ENCODE data around the gene CDH23.

Gene CDH23

GRCh38 chr10:71737001-71737833, 340.5 kb downstream of the CDH23 start:
- Histone ChIP-seq H3K4me3 (ENCODE audit: low read depth, low read length) (no peak overlapping the region), H3K9me3 (ENCODE audit: control insufficient read depth, low read length) (no peaks in the 10 kb centered on the region), H3K27ac (no peak overlapping the region), H3K4me2 (ENCODE audit: low read length) (no peak overlapping the region), H3K9ac (no peak overlapping the region), H3K27me3 (ENCODE audit: control insufficient read depth, insufficient read depth, low read length) (no peaks in the 10 kb centered on the region), H2AFZ (no peak overlapping the region), H3K36me3 (ENCODE audit: control insufficient read depth, insufficient read depth, low read length) (no peaks in the 10 kb centered on the region), H3K4me1 (no peaks in the 10 kb centered on the region), H3K79me2 (no peaks in the 10 kb centered on the region)
- TF ChIP-seq CTCF (IDR thresholded peaks at IDR 0.05) = no peak

- H3K9me3 ChIP-seq (ENCODE audit: control insufficient read depth, low read length) = no peaks in the 10 kb centered on the region
- H3K27me3 ChIP-seq (ENCODE audit: control insufficient read depth, insufficient read depth, low read length) = no peaks in the 10 kb centered on the region
- H3K4me1 ChIP-seq = no peaks in the 10 kb centered on the region
- no peak for TF ChIP-seq CTCF (IDR thresholded peaks at IDR 0.05)
- H3K4me3 ChIP-seq (ENCODE audit: low read depth, low read length) = no peak overlapping the region
- no peak overlapping the region for H3K9ac ChIP-seq
- no peak overlapping the region for H3K4me2 ChIP-seq (ENCODE audit: low read length)
- H2AFZ ChIP-seq = no peak overlapping the region
- H3K36me3 ChIP-seq (ENCODE audit: control insufficient read depth, insufficient read depth, low read length) = no peaks in the 10 kb centered on the region
- H3K27ac ChIP-seq = no peak overlapping the region
- no peaks in the 10 kb centered on the region for H3K79me2 ChIP-seq
These were observed 341.1 kb downstream of the CDH23 start for GRCh38 chr10:71737834-71738197.

GRCh38 chr10:71739358-71739900, 342.7 kb downstream of the CDH23 start:
- Histone ChIP-seq H3K79me2 (no peaks in the 10 kb centered on the region), H3K27ac (no peak overlapping the region), H3K4me2 (ENCODE audit: low read length) (no peak overlapping the region), H3K9me3 (ENCODE audit: control insufficient read depth, low read length) (no peaks in the 10 kb centered on the region), H2AFZ (no peak overlapping the region), H3K36me3 (ENCODE audit: control insufficient read depth, insufficient read depth, low read length) (no peaks in the 10 kb centered on the region), H3K4me1 (no peaks in the 10 kb centered on the region), H3K9ac (no peak overlapping the region), H3K27me3 (ENCODE audit: control insufficient read depth, insufficient read depth, low read length) (no peaks in the 10 kb centered on the region), H3K4me3 (ENCODE audit: low read depth, low read length) (no peak overlapping the region)
- no peak for TF ChIP-seq CTCF (IDR thresholded peaks at IDR 0.05)

- Histone ChIP-seq H3K79me2 (no peaks in the 10 kb centered on the region), H3K9me3 (ENCODE audit: control insufficient read depth, low read length) (no peaks in the 10 kb centered on the region), H3K9ac (no peak overlapping the region), H3K4me3 (ENCODE audit: low read depth, low read length) (no peak overlapping the region), H3K4me2 (ENCODE audit: low read length) (no peak overlapping the region), H2AFZ (no peak overlapping the region), H3K4me1 (no peaks in the 10 kb centered on the region), H3K27ac (no peak overlapping the region), H3K36me3 (ENCODE audit: control insufficient read depth, insufficient read depth, low read length) (no peaks in the 10 kb centered on the region), H3K27me3 (ENCODE audit: control insufficient read depth, insufficient read depth, low read length) (no peaks in the 10 kb centered on the region)
- no peak for TF ChIP-seq CTCF (IDR thresholded peaks at IDR 0.05)
These were observed 343.4 kb downstream of the CDH23 start for GRCh38 chr10:71740069-71740653.
